C4-2B (cell line): ENCODE data around the gene DISP3.

Experiments
- CTCF ChIP-seq: fragments of 450-650 bp; conservative IDR thresholded peaks from 2 replicates; pipeline ENCODE4 v1.5.1; 2017; ENCODE audit warnings: mild to moderate bottlenecking
- ZFX ChIP-seq: fragments of 450-650 bp; IDR thresholded peaks from 2 replicates; pipeline ENCODE4 v1.6.1; 2017

DNA sequence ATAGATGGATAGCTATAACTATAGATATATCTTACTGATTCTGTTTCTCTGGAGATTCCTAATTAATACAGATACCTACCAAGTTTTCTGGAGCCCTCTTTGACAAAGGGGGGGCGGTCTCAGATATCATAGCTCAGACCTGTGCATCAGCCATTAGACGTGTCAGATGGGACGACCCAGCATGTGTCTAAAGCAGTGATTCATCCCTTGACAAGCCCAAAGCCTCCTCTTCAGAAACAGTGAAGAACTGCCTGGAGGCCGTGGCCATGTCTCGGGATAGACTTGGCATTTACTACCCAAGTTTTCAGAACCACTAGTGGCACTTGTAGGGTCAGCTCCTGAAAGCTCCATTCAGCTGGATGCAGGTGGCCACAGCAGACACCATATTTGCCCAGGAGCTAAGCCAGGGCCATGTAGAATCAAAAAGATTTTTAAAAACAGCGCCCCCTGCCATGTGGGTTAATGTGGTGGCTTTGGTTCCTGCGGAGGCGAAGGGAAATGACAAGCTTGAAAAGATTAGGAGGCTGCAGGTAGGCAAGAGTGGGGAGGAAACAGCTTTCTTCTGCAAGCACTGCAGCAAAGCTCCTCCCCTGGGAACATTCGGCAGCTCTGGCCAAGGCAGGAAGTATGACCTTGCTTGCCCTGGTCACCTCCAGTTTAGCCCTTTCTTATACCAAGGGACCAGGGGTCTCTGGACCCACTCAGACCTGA is 93.1 kb downstream of the DISP3 start:
- TF ChIP-seq CTCF = no peak
- TF ChIP-seq ZFX = no peak
